SK-N-SH treated with all-trans-retinoic acid at 6 μM for 48 hours (cell line): ENCODE measurements around the gene SNX13.

Experiments
- ATAC-seq: fragments of 200-7000 bp; cut with Tn5 transposase; 3 replicates; pipeline ENCODE4 v1.9.1; 2020; ENCODE audit warnings: mild to moderate bottlenecking, moderate library complexity
- ARNTL ChIP-seq: fragments of 450-650 bp; formaldehyde crosslinking; IDR thresholded peaks from 2 replicates; pipeline ENCODE4 v1.5.0; 2020; ENCODE audit warnings: low read depth, mild to moderate bottlenecking, moderate library complexity, borderline replicate concordance
- BACH2 ChIP-seq: fragments of 250-450 bp; sonication (Bioruptor Pico); IDR thresholded peaks from 2 replicates; pipeline ENCODE4 v1.9.0; 2021; ENCODE audit warnings: mild to moderate bottlenecking, borderline replicate concordance
- ESRRG ChIP-seq: fragments of 250-450 bp; sonication (Bioruptor Pico); IDR thresholded peaks from 2 replicates; pipeline ENCODE4 v1.6.1; 2021; ENCODE audit warnings: mild to moderate bottlenecking
- GLIS3 ChIP-seq: fragments of 250-450 bp; sonication (Bioruptor Pico); IDR thresholded peaks from 2 replicates; pipeline ENCODE4 v1.5.0; 2020; ENCODE audit warnings: mild to moderate bottlenecking, moderate library complexity
- ISL1 ChIP-seq: fragments of 250-450 bp; sonication (Bioruptor Pico); IDR thresholded peaks from 2 replicates; pipeline ENCODE4 v2.1.2; 2022; ENCODE audit warnings: mild to moderate bottlenecking, moderate library complexity
- OSR1 ChIP-seq: fragments of 250-450 bp; sonication (Bioruptor Pico); IDR thresholded peaks from 2 replicates; pipeline ENCODE4 v1.8.0; 2022; ENCODE audit warnings: moderate library complexity, mild to moderate bottlenecking, inconsistent platforms
- RARB ChIP-seq: fragments of 250-450 bp; sonication (Bioruptor Pico); IDR thresholded peaks from 2 replicates; pipeline ENCODE4 v1.8.0; 2021; ENCODE audit warnings: mild to moderate bottlenecking, moderate library complexity
- SNAI2 ChIP-seq: fragments of 250-450 bp; sonication (Bioruptor Pico); IDR thresholded peaks from 2 replicates; pipeline ENCODE4 v1.5.0; 2020; ENCODE audit warnings: mild to moderate bottlenecking, moderate library complexity
- TCF4 ChIP-seq: fragments of 250-450 bp; sonication (Bioruptor Pico); IDR thresholded peaks from 2 replicates; pipeline ENCODE4 v1.8.0; 2021; ENCODE audit warnings: mild to moderate bottlenecking, moderate library complexity, borderline replicate concordance
- TOX ChIP-seq: fragments of 250-450 bp; sonication (Bioruptor Pico); IDR thresholded peaks from 2 replicates; pipeline ENCODE4 v1.8.0; 2021; ENCODE audit warnings: mild to moderate bottlenecking, moderate library complexity, borderline replicate concordance
- ZC3H10 ChIP-seq: fragments of 250-450 bp; sonication (Bioruptor Pico); IDR thresholded peaks from 2 replicates; pipeline ENCODE4 v1.5.1; 2021; ENCODE audit warnings: mild to moderate bottlenecking, moderate library complexity
- ZFP3 ChIP-seq: fragments of 250-450 bp; sonication (Bioruptor Pico); IDR thresholded peaks from 2 replicates; pipeline ENCODE4 v1.5.0; 2020; ENCODE audit warnings: mild to moderate bottlenecking, moderate library complexity
- ZFP30 ChIP-seq: fragments of 450-650 bp; formaldehyde crosslinking; IDR thresholded peaks from 2 replicates; pipeline ENCODE4 v1.5.0; 2022; ENCODE audit warnings: mild to moderate bottlenecking, moderate library complexity
- ZNF565 ChIP-seq: fragments of 450-650 bp; formaldehyde crosslinking; conservative IDR thresholded peaks from 2 replicates; pipeline ENCODE4 v1.5.0; 2020; ENCODE audit warnings: low read depth, mild to moderate bottlenecking, moderate library complexity
- ZNF70 ChIP-seq: fragments of 450-650 bp; formaldehyde crosslinking; IDR thresholded peaks from 2 replicates; pipeline ENCODE4 v1.5.0; 2020; ENCODE audit warnings: mild to moderate bottlenecking, moderate library complexity
- ZNF8 ChIP-seq: fragments of 450-650 bp; formaldehyde crosslinking; IDR thresholded peaks from 2 replicates; pipeline ENCODE4 v1.5.0; 2020; ENCODE audit warnings: mild to moderate bottlenecking, moderate library complexity
- TF ChIP-seq, protein P1 (sequence below): fragments of 250-450 bp; sonication (Bioruptor Pico); IDR thresholded peaks from 2 replicates; pipeline ENCODE4 v1.8.0; 2020; ENCODE audit warnings: mild to moderate bottlenecking, moderate library complexity, borderline replicate concordance
- TF ChIP-seq, protein P2 (sequence below): fragments of 250-450 bp; sonication (Bioruptor Pico); IDR thresholded peaks from 2 replicates; pipeline ENCODE4 v1.5.1; 2020; ENCODE audit warnings: low read depth, mild to moderate bottlenecking, moderate library complexity
- TF ChIP-seq, protein P3 (sequence below): fragments of 250-450 bp; sonication (Bioruptor Pico); IDR thresholded peaks from 2 replicates; pipeline ENCODE4 v1.5.1; 2021; ENCODE audit warnings: mild to moderate bottlenecking, moderate library complexity
- TF ChIP-seq, protein P4 (sequence below): fragments of 250-450 bp; sonication (Bioruptor Pico); IDR thresholded peaks from 2 replicates; pipeline ENCODE4 v1.8.0; 2021; ENCODE audit warnings: low read depth, mild to moderate bottlenecking, moderate library complexity, borderline replicate concordance

The SNX13 gene

DNA sequence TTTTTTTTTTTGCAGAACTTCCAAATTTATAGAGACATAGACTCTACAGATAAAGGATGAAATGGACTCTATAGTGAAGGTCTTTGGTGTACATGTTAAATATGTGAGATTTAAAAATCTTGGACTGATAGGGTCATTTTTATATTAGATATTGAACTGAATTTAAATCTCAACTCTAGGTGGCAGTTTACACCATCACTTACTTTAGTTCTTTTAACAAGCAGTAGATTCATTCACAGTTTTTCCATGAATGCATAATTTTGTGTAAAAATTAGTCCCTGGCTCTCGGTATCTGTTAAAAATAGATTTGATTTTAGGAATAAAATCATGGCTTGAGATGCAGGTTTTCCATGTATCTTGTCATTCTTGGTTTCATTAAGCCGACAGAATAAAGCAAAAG lies 31.1 kb upstream of the SNX13 start (continued):
- TF ChIP-seq, protein P1, sequence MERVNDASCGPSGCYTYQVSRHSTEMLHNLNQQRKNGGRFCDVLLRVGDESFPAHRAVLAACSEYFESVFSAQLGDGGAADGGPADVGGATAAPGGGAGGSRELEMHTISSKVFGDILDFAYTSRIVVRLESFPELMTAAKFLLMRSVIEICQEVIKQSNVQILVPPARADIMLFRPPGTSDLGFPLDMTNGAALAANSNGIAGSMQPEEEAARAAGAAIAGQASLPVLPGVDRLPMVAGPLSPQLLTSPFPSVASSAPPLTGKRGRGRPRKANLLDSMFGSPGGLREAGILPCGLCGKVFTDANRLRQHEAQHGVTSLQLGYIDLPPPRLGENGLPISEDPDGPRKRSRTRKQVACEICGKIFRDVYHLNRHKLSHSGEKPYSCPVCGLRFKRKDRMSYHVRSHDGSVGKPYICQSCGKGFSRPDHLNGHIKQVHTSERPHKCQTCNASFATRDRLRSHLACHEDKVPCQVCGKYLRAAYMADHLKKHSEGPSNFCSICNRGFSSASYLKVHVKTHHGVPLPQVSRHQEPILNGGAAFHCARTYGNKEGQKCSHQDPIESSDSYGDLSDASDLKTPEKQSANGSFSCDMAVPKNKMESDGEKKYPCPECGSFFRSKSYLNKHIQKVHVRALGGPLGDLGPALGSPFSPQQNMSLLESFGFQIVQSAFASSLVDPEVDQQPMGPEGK (CRISPR knock-in tag), result no peak
- no peak for TF ChIP-seq TCF4 (CRISPR knock-in tag)
- no peak for TF ChIP-seq ZNF8 (CRISPR knock-in tag)
- no peak for TF ChIP-seq ESRRG (CRISPR knock-in tag)
- no peak for TF ChIP-seq GLIS3 (CRISPR knock-in tag)
- no peak for TF ChIP-seq BACH2 (CRISPR knock-in tag)
- no peak for TF ChIP-seq ZNF565
- TF ChIP-seq, protein P2, sequence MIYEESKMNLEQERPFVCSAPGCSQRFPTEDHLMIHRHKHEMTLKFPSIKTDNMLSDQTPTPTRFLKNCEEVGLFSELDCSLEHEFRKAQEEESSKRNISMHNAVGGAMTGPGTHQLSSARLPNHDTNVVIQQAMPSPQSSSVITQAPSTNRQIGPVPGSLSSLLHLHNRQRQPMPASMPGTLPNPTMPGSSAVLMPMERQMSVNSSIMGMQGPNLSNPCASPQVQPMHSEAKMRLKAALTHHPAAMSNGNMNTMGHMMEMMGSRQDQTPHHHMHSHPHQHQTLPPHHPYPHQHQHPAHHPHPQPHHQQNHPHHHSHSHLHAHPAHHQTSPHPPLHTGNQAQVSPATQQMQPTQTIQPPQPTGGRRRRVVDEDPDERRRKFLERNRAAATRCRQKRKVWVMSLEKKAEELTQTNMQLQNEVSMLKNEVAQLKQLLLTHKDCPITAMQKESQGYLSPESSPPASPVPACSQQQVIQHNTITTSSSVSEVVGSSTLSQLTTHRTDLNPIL (CRISPR knock-in tag), result no peak

DNA sequence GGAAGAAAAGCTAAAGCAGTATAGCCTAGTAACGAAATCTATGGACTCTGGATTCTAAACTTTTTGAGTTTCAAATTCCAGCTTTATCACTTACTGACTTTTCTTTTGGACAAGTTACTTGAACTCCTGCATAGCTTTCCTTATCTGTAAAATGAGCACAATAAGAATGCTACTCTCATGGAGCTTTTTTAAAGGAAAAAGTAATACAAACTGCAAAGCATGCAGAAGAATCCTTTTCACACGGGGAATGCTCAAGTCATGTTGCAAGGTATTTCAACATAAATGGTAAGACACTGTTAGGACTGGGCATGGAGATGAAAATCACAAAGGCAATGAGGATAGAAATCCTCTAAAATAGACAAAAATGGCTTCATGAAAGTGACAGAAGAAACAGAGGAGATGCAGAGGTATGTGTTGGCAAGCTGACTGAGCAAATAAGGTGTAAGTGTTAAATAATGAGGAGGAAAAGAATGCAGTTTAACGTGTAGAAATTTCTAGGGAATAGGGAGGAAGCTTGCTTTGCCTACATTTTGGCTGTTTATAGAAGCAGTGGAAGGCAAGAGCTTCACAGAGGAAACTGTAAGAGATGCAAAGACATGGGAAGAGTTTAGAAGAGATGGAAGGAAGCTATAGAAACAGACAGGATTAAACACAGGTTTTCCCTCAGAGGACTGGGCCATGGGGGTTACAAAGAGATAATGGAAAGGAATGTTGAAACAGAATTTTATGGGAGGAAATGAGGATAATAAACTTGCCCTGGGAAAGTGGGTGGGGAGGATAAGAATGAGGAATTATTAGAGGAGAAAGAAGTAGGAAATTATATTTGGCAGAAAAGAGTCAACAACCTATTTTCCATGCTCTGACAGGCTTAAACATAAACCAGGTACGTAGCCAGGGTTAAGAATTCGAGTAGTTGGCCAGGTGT lies 28.8 kb upstream of the SNX13 start:
- TF ChIP-seq OSR1 (CRISPR knock-in tag) (no peak), ISL1 (no peak)
- TF ChIP-seq, all 23 proteins: peak for 0

DNA sequence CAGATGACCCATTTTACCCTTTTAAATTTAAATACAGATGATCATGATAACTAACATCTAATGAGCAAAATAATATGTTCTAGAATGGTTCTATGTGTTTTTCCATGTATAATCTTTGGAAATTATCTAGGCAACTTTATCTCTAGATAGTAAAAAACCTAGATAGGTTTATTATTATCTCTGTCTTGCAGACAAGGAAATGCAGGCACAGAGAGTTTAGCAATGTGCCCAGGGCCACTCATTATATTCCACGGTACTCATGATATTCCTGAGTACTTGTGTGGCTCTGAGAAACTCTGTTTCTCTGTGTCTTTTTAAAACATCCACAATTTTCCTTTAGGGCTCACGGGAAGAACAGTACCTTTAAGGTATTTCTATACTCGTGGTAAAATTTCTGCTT lies 26.4 kb upstream of the SNX13 start:
- ATAC-seq, result no peak
- TF ChIP-seq ISL1 (no peak), GLIS3 (CRISPR knock-in tag) (no peak), ZC3H10 (CRISPR knock-in tag) (no peak), SNAI2 (CRISPR knock-in tag) (no peak), ZFP3 (no peak), ZNF70 (no peak), ARNTL (CRISPR knock-in tag) (no peak), TOX (CRISPR knock-in tag) (no peak), RARB (no peak)
- TF ChIP-seq, protein P3, sequence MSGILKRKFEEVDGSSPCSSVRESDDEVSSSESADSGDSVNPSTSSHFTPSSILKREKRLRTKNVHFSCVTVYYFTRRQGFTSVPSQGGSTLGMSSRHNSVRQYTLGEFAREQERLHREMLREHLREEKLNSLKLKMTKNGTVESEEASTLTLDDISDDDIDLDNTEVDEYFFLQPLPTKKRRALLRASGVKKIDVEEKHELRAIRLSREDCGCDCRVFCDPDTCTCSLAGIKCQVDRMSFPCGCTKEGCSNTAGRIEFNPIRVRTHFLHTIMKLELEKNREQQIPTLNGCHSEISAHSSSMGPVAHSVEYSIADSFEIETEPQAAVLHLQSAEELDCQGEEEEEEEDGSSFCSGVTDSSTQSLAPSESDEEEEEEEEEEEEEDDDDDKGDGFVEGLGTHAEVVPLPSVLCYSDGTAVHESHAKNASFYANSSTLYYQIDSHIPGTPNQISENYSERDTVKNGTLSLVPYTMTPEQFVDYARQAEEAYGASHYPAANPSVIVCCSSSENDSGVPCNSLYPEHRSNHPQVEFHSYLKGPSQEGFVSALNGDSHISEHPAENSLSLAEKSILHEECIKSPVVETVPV (CRISPR knock-in tag), result no peak

More for the DNA sequence above, 28.8 kb upstream of the SNX13 start:
- no peak for ATAC-seq

DNA sequence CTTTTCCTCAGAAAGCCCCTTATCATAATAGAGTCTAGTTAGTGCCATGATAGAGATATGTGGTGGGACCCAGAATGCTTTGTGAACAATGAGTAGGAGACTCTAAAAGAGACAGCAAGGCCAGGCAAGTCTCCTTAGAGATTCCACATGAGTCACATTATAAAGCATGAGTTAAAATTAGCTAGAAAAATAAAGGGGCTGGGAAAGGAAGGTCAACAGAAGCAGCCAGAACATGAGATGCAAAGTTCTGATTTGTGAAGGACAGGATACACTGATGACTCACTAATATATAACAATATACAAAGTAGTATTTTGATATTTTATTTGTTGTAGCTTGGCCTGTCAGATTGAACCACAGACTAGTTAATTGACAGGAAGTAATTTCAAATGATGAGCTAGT lies 25.3 kb upstream of the SNX13 start:
- no peak for ATAC-seq
- TF ChIP-seq ISL1, result no peak
- no peak for TF ChIP-seq ZFP30 (CRISPR knock-in tag)
- TF ChIP-seq, protein P1 (CRISPR knock-in tag), result no peak
- TF ChIP-seq, protein P4, sequence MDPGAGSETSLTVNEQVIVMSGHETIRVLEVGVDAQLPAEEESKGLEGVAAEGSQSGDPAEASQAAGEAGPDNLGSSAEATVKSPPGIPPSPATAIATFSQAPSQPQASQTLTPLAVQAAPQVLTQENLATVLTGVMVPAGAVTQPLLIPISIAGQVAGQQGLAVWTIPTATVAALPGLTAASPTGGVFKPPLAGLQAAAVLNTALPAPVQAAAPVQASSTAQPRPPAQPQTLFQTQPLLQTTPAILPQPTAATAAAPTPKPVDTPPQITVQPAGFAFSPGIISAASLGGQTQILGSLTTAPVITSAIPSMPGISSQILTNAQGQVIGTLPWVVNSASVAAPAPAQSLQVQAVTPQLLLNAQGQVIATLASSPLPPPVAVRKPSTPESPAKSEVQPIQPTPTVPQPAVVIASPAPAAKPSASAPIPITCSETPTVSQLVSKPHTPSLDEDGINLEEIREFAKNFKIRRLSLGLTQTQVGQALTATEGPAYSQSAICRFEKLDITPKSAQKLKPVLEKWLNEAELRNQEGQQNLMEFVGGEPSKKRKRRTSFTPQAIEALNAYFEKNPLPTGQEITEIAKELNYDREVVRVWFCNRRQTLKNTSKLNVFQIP (CRISPR knock-in tag), result no peak
- no peak for TF ChIP-seq OSR1 (CRISPR knock-in tag)
- TF ChIP-seq ZFP3, result no peak
- TF ChIP-seq BACH2 (CRISPR knock-in tag), result no peak
- no peak for TF ChIP-seq ESRRG (CRISPR knock-in tag)
- TF ChIP-seq, protein P3 (CRISPR knock-in tag), result no peak
